GM12865 (cell line): ENCODE results near the gene GPANK1.

Experiments used
- DNase-seq: peaks from one replicate; pipeline ENCODE4 v3.0.0; 2010; ENCODE audit warnings: low read depth
- H3K4me3 ChIP-seq: 2 replicates; pipeline ENCODE4 v1.5.1; 2011; ENCODE audit warnings: mild to moderate bottlenecking, low read depth, low read length, control low read depth
- CTCF ChIP-seq: IDR thresholded peaks from 2 replicates; pipeline ENCODE4 v1.5.1; 2011; ENCODE audit warnings: low read length, control low read depth, low read depth, inconsistent platforms; ENCODE audit not compliant: insufficient read depth; ENCODE audit errors: missing control alignments

GPANK1 gene

GRCh38 chr6:31633447-31633846 lies 31.4 kb downstream of the GPANK1 start:
- no peak for TF ChIP-seq CTCF
- H3K4me3 ChIP-seq = no peak overlapping the region
- no peak for DNase-seq

GRCh38 chr6:31632279-31632946 lies 32.4 kb downstream of the GPANK1 start:
- no peak overlapping the region for H3K4me3 ChIP-seq
- TF ChIP-seq CTCF = no peak
- no peak for DNase-seq

GRCh38 chr6:31631681-31632278 lies 33.0 kb downstream of the GPANK1 start:
- no peak for TF ChIP-seq CTCF

GRCh38 chr6:31631209-31631608 lies 33.6 kb downstream of the GPANK1 start:
- DNase-seq = no peak
- no peak for TF ChIP-seq CTCF
- no peak overlapping the region for H3K4me3 ChIP-seq

More at GRCh38 chr6:31631681-31632278, 33.0 kb downstream of the GPANK1 start:
- DNase-seq = no peak
- H3K4me3 ChIP-seq = no peak overlapping the region

- no peak for TF ChIP-seq CTCF
- no peak overlapping the region for H3K4me3 ChIP-seq
Measured at GRCh38 chr6:31630177-31630934, 34.4 kb downstream of the GPANK1 start.

GRCh38 chr6:31629014-31629413 lies 35.8 kb downstream of the GPANK1 start:
- no peak overlapping the region for H3K4me3 ChIP-seq
- no peak for TF ChIP-seq CTCF
- DNase-seq = no peak

More at GRCh38 chr6:31630177-31630934, 34.4 kb downstream of the GPANK1 start:
- no peak for DNase-seq
